ENCODE data around the gene RSBN1. TPM values are rescaled to one million over a fixed set of nuclear protein-coding genes. Genes with fewer than 3 reads are reported as not detected.

Gene RSBN1
- total RNA-seq, 1 experiment from 2014 or later, result 9.9 TPM

DNA sequence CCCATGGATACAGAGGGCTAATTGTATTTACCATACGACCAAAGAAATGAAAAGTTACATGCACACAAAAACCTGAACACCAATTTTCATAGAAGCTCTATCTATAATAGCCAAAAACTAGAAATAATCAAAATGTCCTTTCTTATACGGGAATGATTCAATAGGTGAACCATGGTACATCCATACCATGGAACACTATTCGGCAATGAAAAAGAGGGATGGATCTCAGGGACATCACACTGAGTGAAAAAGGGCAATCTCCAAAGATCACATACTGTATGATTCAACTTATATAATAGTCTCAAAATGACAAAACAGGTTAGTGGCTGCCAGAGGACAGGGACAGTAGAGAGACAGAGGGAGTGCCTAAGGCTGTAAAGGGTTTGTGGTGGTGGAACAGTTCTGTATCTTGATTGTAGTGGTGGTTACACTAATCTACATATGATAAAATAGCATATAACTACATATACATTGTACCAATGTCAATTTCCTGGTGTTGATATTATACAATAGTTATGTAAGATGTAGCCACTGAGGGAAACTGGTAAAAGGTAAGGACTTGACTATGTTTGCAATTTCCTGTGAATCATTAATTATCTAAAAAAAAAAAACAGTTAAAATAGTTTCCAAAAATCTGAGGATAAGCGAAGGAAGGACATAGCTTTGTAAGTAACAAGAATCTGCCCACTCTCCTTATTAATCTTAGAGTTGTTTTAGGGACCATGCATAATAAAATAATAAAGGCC is 3.7 kb downstream of the RSBN1 start:
- Mint-ChIP-seq H3K4me3 (ENCODE audit: low read depth, unreplicated experiment) (no peak overlapping the region), H3K9me3 (ENCODE audit: low read depth, unreplicated experiment) (no peaks in the 10 kb centered on the region), H3K4me1 (ENCODE audit: low read depth, unreplicated experiment) (peaks cover 8% of the 10 kb centered on the region), H3K27ac (ENCODE audit: unreplicated experiment) (no peak overlapping the region), H3K36me3 (ENCODE audit: insufficient read depth, unreplicated experiment) (peaks cover 32% of the 10 kb centered on the region), H3K27me3 (ENCODE audit: unreplicated experiment) (no peaks in the 10 kb centered on the region)
- DNase-seq, result no peak
- CTCF ChIA-PET, result no interaction called here
- TF ChIP-seq, protein P1, sequence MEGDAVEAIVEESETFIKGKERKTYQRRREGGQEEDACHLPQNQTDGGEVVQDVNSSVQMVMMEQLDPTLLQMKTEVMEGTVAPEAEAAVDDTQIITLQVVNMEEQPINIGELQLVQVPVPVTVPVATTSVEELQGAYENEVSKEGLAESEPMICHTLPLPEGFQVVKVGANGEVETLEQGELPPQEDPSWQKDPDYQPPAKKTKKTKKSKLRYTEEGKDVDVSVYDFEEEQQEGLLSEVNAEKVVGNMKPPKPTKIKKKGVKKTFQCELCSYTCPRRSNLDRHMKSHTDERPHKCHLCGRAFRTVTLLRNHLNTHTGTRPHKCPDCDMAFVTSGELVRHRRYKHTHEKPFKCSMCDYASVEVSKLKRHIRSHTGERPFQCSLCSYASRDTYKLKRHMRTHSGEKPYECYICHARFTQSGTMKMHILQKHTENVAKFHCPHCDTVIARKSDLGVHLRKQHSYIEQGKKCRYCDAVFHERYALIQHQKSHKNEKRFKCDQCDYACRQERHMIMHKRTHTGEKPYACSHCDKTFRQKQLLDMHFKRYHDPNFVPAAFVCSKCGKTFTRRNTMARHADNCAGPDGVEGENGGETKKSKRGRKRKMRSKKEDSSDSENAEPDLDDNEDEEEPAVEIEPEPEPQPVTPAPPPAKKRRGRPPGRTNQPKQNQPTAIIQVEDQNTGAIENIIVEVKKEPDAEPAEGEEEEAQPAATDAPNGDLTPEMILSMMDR (IDR thresholded peaks at IDR 0.05; ENCODE audit: unreplicated experiment), result no peak
- BruUV-seq (replicated peaks), result no TSS peak
- intact Hi-C loops (cut with micrococcal nuclease; ENCODE audit: unreplicated experiment), result no loop called here

DNA sequence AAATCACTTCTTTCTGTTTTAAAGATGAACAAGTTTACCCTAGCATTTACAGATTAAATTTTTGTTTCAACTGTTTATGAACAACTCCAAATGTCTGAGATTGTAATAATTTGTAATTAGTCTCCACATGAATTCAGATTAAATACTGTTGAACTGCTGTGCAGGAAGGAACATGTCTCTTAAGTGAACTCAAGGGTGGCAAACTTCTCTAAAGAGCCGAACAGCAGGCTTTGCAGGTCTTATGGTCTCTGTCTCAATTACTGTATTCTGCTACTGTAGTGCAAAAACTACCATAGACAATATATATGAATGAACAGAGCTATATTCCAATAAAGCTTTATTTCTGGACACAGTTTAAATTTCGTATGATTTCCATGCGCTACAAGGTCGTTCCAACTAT is 6.6 kb downstream of the RSBN1 start:
- Mint-ChIP-seq H3K27ac (ENCODE audit: unreplicated experiment) (no peak overlapping the region), H3K36me3 (ENCODE audit: insufficient read depth, unreplicated experiment) (peaks cover 10% of the 10 kb centered on the region), H3K4me3 (ENCODE audit: low read depth, unreplicated experiment) (no peak overlapping the region), H3K4me1 (ENCODE audit: low read depth, unreplicated experiment) (peaks cover 8% of the 10 kb centered on the region), H3K9me3 (ENCODE audit: low read depth, unreplicated experiment) (no peaks in the 10 kb centered on the region), H3K27me3 (ENCODE audit: unreplicated experiment) (no peaks in the 10 kb centered on the region)
- TF ChIP-seq, protein P1 (IDR thresholded peaks at IDR 0.05; ENCODE audit: unreplicated experiment), result no peak
- intact Hi-C loops (cut with micrococcal nuclease; ENCODE audit: unreplicated experiment), result no loop called here
- no TSS peak for BruUV-seq (replicated peaks)
- DNase-seq, result no peak
- CTCF ChIA-PET, result no interaction called here

DNA sequence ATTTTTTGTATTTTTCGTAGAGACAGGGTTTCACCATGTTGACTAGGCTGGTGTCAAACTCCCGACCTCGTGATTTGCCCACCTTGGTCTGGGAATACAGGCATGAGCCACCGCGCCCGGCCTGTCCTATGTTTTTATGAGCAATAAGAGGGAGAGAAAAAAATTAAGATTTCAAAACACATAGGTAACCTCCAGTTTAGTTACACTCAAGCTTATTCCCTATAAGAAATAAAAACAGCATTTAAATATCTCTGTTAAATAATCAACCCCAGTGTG is 7.1 kb downstream of the RSBN1 start:
- intact Hi-C loops (cut with micrococcal nuclease; ENCODE audit: unreplicated experiment), result no loop called here
- no peaks in the 10 kb centered on the region for H3K27me3 Mint-ChIP-seq (ENCODE audit: unreplicated experiment)
- CTCF ChIA-PET, result no interaction called here
- no peak overlapping the region for H3K4me3 Mint-ChIP-seq (ENCODE audit: low read depth, unreplicated experiment)
- TF ChIP-seq, protein P1 (IDR thresholded peaks at IDR 0.05; ENCODE audit: unreplicated experiment), result no peak
- no peak for DNase-seq
- no TSS peak for BruUV-seq (replicated peaks)
- H3K27ac Mint-ChIP-seq (ENCODE audit: unreplicated experiment), result no peak overlapping the region
- peaks cover 8% of the 10 kb centered on the region for H3K4me1 Mint-ChIP-seq (ENCODE audit: low read depth, unreplicated experiment)
- peaks cover 7% of the 10 kb centered on the region for H3K36me3 Mint-ChIP-seq (ENCODE audit: insufficient read depth, unreplicated experiment)
- H3K9me3 Mint-ChIP-seq (ENCODE audit: low read depth, unreplicated experiment), result no peaks in the 10 kb centered on the region

DNA sequence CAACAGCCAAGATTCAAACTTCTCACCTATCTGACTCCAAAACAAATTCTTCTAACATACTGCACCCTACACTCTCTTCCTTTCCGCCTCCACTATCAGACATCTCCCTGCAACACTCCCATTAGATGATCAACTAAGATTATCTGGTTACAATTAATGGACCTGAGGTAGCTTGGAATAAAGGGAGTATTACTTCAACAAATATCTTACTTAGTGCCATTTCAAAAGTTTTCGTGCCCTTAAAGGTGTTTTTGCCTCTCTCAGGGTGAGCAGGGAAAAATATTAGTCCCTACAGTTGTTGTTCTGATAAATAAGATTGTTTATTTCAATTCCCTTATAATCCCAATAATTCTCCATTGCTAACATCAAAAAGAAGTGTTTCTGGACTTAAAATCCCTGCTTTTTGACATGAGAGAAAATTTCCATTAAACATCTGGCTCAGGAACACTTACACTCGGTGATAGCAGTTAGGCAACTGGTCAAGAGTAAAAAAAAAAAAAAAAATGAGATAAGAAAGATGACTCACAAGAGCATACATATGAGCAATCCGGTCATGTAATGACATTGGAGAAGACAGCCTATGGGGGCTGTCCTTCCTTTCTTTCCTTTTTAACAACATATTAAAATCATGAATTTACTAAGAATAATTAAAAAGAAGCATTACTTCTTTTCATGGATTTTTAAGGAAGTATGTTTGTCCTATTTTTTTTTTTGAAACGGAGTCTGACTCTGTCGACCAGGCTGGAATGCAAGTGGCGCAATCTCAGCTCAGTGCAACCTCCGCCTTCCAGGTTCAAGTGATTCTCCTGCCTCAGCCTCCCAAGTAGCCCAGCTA is 7.6 kb downstream of the RSBN1 start:
- intact Hi-C loops (cut with micrococcal nuclease; ENCODE audit: unreplicated experiment), result no loop called here
- Mint-ChIP-seq H3K27ac (ENCODE audit: unreplicated experiment) (no peak overlapping the region), H3K36me3 (ENCODE audit: insufficient read depth, unreplicated experiment) (peaks cover 6% of the 10 kb centered on the region), H3K27me3 (ENCODE audit: unreplicated experiment) (no peaks in the 10 kb centered on the region), H3K4me1 (ENCODE audit: low read depth, unreplicated experiment) (peaks cover 8% of the 10 kb centered on the region), H3K9me3 (ENCODE audit: low read depth, unreplicated experiment) (no peaks in the 10 kb centered on the region), H3K4me3 (ENCODE audit: low read depth, unreplicated experiment) (no peak overlapping the region)
- no TSS peak for BruUV-seq (replicated peaks)
- CTCF ChIA-PET, result no interaction called here
- DNase-seq, result no peak
- TF ChIP-seq, protein P1 (IDR thresholded peaks at IDR 0.05; ENCODE audit: unreplicated experiment), result no peak
